IPS DF 6.9 (cell line): ENCODE results near the gene ELL2.

Experiments
- DNase-seq: peaks from one replicate; pipeline ENCODE4 v3.0.0-alpha.2; 2013; ENCODE audit warnings: low read depth, low spot score
- H3K27ac ChIP-seq: one replicate; pipeline ENCODE4 v1.5.1; 2013; ENCODE audit warnings: low read length, control low read depth
- H3K27me3 ChIP-seq: 2 replicates; pipeline ENCODE4 v1.6.1; 2013; ENCODE audit warnings: mild to moderate bottlenecking, low read length; ENCODE audit not compliant: control insufficient read depth, insufficient read depth
- H3K36me3 ChIP-seq: 2 replicates; pipeline ENCODE4 v1.6.1; 2013; ENCODE audit warnings: low read length; ENCODE audit not compliant: control insufficient read depth, insufficient read depth
- H3K4me1 ChIP-seq: 2 replicates; pipeline ENCODE4 v1.6.1; 2013; ENCODE audit warnings: low read length; ENCODE audit not compliant: control insufficient read depth, insufficient read depth
- H3K4me3 ChIP-seq: 2 replicates; pipeline ENCODE4 v1.5.1; 2013; ENCODE audit warnings: mild to moderate bottlenecking, low read length
- H3K9me3 ChIP-seq: 2 replicates; pipeline ENCODE4 v1.6.1; 2013; ENCODE audit warnings: low read length, inconsistent platforms; ENCODE audit not compliant: control insufficient read depth, insufficient read depth
- WGBS: extraction: QIAGEN DNeasy Blood & Tissue Kit; methylation state at CpG from one replicate; pipeline ENCODE4 v1.1.7; 2013; ENCODE audit warnings: mixed read lengths, missing lambda C conversion rate; ENCODE audit not compliant: insufficient read length, insufficient coverage; 5-methylcytosine and 5-hydroxymethylcytosine counted together

ELL2 gene

GRCh38 chr5:95940758-95941682 is 20.6 kb downstream of the ELL2 start:
- no peak overlapping the region for H3K27ac ChIP-seq
- no peak overlapping the region for H3K4me3 ChIP-seq
- no peaks in the 10 kb centered on the region for H3K36me3 ChIP-seq

GRCh38 chr5:95939465-95939864 is 22.2 kb downstream of the ELL2 start:
- no peaks in the 10 kb centered on the region for H3K27me3 ChIP-seq
- no peaks in the 10 kb centered on the region for H3K4me1 ChIP-seq
- WGBS = no CpG with 5 or more reads among the region's 1 CpG
- H3K36me3 ChIP-seq = no peaks in the 10 kb centered on the region
- no peaks in the 10 kb centered on the region for H3K9me3 ChIP-seq
- no peak overlapping the region for H3K4me3 ChIP-seq
- no peak for DNase-seq
- no peak overlapping the region for H3K27ac ChIP-seq

More at GRCh38 chr5:95940758-95941682, 20.6 kb downstream of the ELL2 start:
- Histone ChIP-seq H3K4me1 (no peaks in the 10 kb centered on the region), H3K27me3 (no peaks in the 10 kb centered on the region), H3K9me3 (no peaks in the 10 kb centered on the region)
- no peak for DNase-seq
- no CpG with 5 or more reads among the region's 3 CpGs for WGBS

GRCh38 chr5:95938766-95939165 is 22.9 kb downstream of the ELL2 start:
- WGBS = no CpG with 5 or more reads among the region's 1 CpG
- no peaks in the 10 kb centered on the region for H3K27me3 ChIP-seq
- H3K4me1 ChIP-seq = no peaks in the 10 kb centered on the region
- no peak overlapping the region for H3K4me3 ChIP-seq
- no peak overlapping the region for H3K27ac ChIP-seq
- H3K9me3 ChIP-seq = no peaks in the 10 kb centered on the region
- H3K36me3 ChIP-seq = no peaks in the 10 kb centered on the region
- DNase-seq = no peak

- H3K9me3 ChIP-seq = no peaks in the 10 kb centered on the region
- no peak overlapping the region for H3K4me3 ChIP-seq
- DNase-seq = no peak
- no peak overlapping the region for H3K27ac ChIP-seq
- H3K4me1 ChIP-seq = no peaks in the 10 kb centered on the region
- WGBS = no CpG with 5 or more reads among the region's 1 CpG
- H3K27me3 ChIP-seq = no peaks in the 10 kb centered on the region
- no peaks in the 10 kb centered on the region for H3K36me3 ChIP-seq
Observed at GRCh38 chr5:95938347-95938746, 23.3 kb downstream of the ELL2 start.

GRCh38 chr5:95937607-95938152 is 24.0 kb downstream of the ELL2 start:
- Histone ChIP-seq H3K4me1 (no peaks in the 10 kb centered on the region), H3K27me3 (no peaks in the 10 kb centered on the region), H3K27ac (no peak overlapping the region), H3K4me3 (no peak overlapping the region), H3K36me3 (no peaks in the 10 kb centered on the region), H3K9me3 (no peaks in the 10 kb centered on the region)
- no CpG with 5 or more reads among the region's 3 CpGs for WGBS
- no peak for DNase-seq

GRCh38 chr5:95936812-95937397 is 24.7 kb downstream of the ELL2 start:
- H3K27ac ChIP-seq = no peak overlapping the region
- H3K9me3 ChIP-seq = no peaks in the 10 kb centered on the region
- no CpG with 5 or more reads among the region's 5 CpGs for WGBS
- H3K4me3 ChIP-seq = no peak overlapping the region
- no peaks in the 10 kb centered on the region for H3K27me3 ChIP-seq
- no peak for DNase-seq
- H3K36me3 ChIP-seq = no peaks in the 10 kb centered on the region
- H3K4me1 ChIP-seq = no peaks in the 10 kb centered on the region

- WGBS = no CpG with 5 or more reads among the region's 2 CpGs
- H3K4me1 ChIP-seq = no peaks in the 10 kb centered on the region
- H3K27ac ChIP-seq = no peak overlapping the region
- no peak for DNase-seq
- H3K27me3 ChIP-seq = no peaks in the 10 kb centered on the region
- no peaks in the 10 kb centered on the region for H3K36me3 ChIP-seq
- no peak overlapping the region for H3K4me3 ChIP-seq
- no peaks in the 10 kb centered on the region for H3K9me3 ChIP-seq
Observed at GRCh38 chr5:95935553-95936100, 26.0 kb downstream of the ELL2 start.

GRCh38 chr5:95934207-95934804 is 27.3 kb downstream of the ELL2 start:
- H3K27ac ChIP-seq = no peak overlapping the region

GRCh38 chr5:95932941-95933340 is 28.7 kb downstream of the ELL2 start:
- DNase-seq = no peak
- no peak overlapping the region for H3K4me3 ChIP-seq
- no peaks in the 10 kb centered on the region; the same call in 1 of the 2 replicates for H3K4me1 ChIP-seq
- H3K27me3 ChIP-seq = no peaks in the 10 kb centered on the region
- no CpG with 5 or more reads among the region's 4 CpGs for WGBS
- H3K36me3 ChIP-seq = no peaks in the 10 kb centered on the region
- no peaks in the 10 kb centered on the region for H3K9me3 ChIP-seq
- no peak overlapping the region for H3K27ac ChIP-seq

More at GRCh38 chr5:95934207-95934804, 27.3 kb downstream of the ELL2 start:
- Histone ChIP-seq H3K9me3 (no peaks in the 10 kb centered on the region), H3K27me3 (no peaks in the 10 kb centered on the region), H3K4me1 (no peaks in the 10 kb centered on the region), H3K4me3 (no peak overlapping the region), H3K36me3 (no peaks in the 10 kb centered on the region)
- no peak for DNase-seq

GRCh38 chr5:95931079-95931833 is 30.4 kb downstream of the ELL2 start:
- Histone ChIP-seq H3K4me3 (no peak overlapping the region), H3K27me3 (no peaks in the 10 kb centered on the region), H3K36me3 (no peaks in the 10 kb centered on the region), H3K9me3 (no peaks in the 10 kb centered on the region), H3K4me1 (no peaks in the 10 kb centered on the region; the same call in 1 of the 2 replicates), H3K27ac (no peak overlapping the region)
- no CpG with 5 or more reads among the region's 3 CpGs for WGBS
- DNase-seq = no peak
